Spleen (tissue), 11 donors: ENCODE results near the gene ALG1. TPM values are rescaled to one million over a fixed set of nuclear protein-coding genes. Genes with fewer than 3 reads are reported as not detected.
A peak's percentile ranks its signal among the peaks of the same experiment; 100 is the strongest.
"Not testable (repeated sequence)": the region's sequence is repeated elsewhere in the genome, so short reads cannot be mapped to it uniquely, and the experiment has no call there.

ENCODE experiments used
- DNase-seq: peaks from one replicate; pipeline ENCODE4 v3.0.0-alpha.2; 2020
- H3K27ac ChIP-seq, 8 donors: fragments of 200-600 bp; sonication (generic) in 7 of 8; 1 replicate in 4 of 8; 2 replicates in 4 of 8; pipeline versions ENCODE4 v1.5.0 to v1.8.0; 2016 to 2021; ENCODE audit warnings: inconsistent platforms in 4 of 8, mild to moderate bottlenecking in 4 of 8, moderate library complexity in 1 of 8
- H3K27me3 ChIP-seq, 7 donors: fragments of 200-600 bp; sonication (generic) in 6 of 7; replicated peaks in 1 of 7; 1 replicate in 4 of 7; 2 replicates in 3 of 7; pipeline versions ENCODE4 v1.5.0 to v1.8.0; 2016 to 2021; ENCODE audit warnings: inconsistent platforms in 3 of 7, mild to moderate bottlenecking in 1 of 7
- H3K36me3 ChIP-seq, 6 donors: fragments of 200-600 bp; sonication (generic) in 5 of 6; 1 replicate in 4 of 6; 2 replicates in 2 of 6; pipeline versions ENCODE4 v1.5.0 to v1.8.0; 2016 to 2021; ENCODE audit warnings: inconsistent platforms in 2 of 6
- H3K4me1 ChIP-seq, 6 donors: fragments of 200-600 bp; sonication (generic) in 5 of 6; 1 replicate in 3 of 6; 2 replicates in 3 of 6; pipeline versions ENCODE4 v1.5.0 to v1.8.0; 2016 to 2021; ENCODE audit warnings: inconsistent platforms in 3 of 6
- H3K4me3 ChIP-seq, 8 donors: fragments of 200-600 bp; sonication (generic) in 7 of 8; 1 replicate in 4 of 8; 2 replicates in 4 of 8; pipeline versions ENCODE4 v1.5.0 to v1.8.0; 2016 to 2021; ENCODE audit warnings: inconsistent platforms in 4 of 8, mild to moderate bottlenecking in 4 of 8, moderate library complexity in 2 of 8
- H3K9me3 ChIP-seq, 8 donors: fragments of 200-600 bp; sonication (generic) in 7 of 8; 1 replicate in 4 of 8; 2 replicates in 4 of 8; pipeline versions ENCODE4 v1.5.0 to v1.8.0; 2016 to 2021; ENCODE audit warnings: inconsistent platforms in 4 of 8
- POLR2A ChIP-seq, 3 donors: fragments of 450-650 bp; IDR thresholded peaks; one replicate each; pipeline ENCODE4 v1.5.1; 2017; ENCODE audit warnings: antibody characterized with exemption in 3 of 3, mild to moderate bottlenecking in 1 of 3
- POLR2AphosphoS5 ChIP-seq, 3 donors: sonication (generic); formaldehyde crosslinking; IDR thresholded peaks; one replicate each; pipeline ENCODE4 v1.5.1; 2017; ENCODE audit warnings: antibody characterized with exemption in 3 of 3
- WGBS, 5 donors: extraction: QIAGEN DNeasy Blood & Tissue Kit in 3 of 5; methylation state at CpG; one replicate each; pipeline versions ENCODE4 v1.1.5 to v1.1.7; 2013 to 2018; 5-methylcytosine and 5-hydroxymethylcytosine counted together
- intact Hi-C: fragments of 100-400 bp; cut with DNase I; formaldehyde crosslinking; loops from one replicate; pipeline ENCODE4 v1.15.0; 2023; ENCODE audit warnings: low total_unique reads
- polyA plus RNA-seq, 3 donors: library from polyadenylated mRNA; stranded (reverse); fragments of 200-250 nt; gene quantifications; one replicate each; pipeline ENCODE4 v1.2.1, GENCODE V29; 2013
- total RNA-seq, 7 donors: library from RNA; depleted of rRNA in 3 of 7; stranded (reverse); fragments of >200 nt in 3 of 7; fragmentation: NEBNext Ultra II Directional in 4 of 7; extraction: Animal tissue kit (Norgen Biotek cat#: 25700) in 4 of 7; gene quantifications; one replicate each; pipeline versions ENCODE4 v1.1.0 to v1.2.1, GENCODE V29; 2016 to 2021
- TF ChIP-seq, protein P1 (sequence below), 11 experiments: fragments of 200-600 bp in 7 of 11; fragments of 450-650 bp in 4 of 11; sonication (generic) in 4 of 11; IDR thresholded peaks in 8 of 11; conservative IDR thresholded peaks in 3 of 11; 1 replicate in 7 of 11; 2 replicates in 4 of 11; pipeline versions ENCODE4 v1.4.0 to v1.8.0; 2016 to 2021; ENCODE audit warnings: antibody characterized with exemption in 11 of 11, inconsistent platforms in 4 of 11, mild to moderate bottlenecking in 1 of 11
- donor health status: healthy with polysubstance abuse.
- donor health status: DM: no; HTN: no; CAD: no; lungs with moderate emphysema.
- donor health status: DM: no; HTN: no; CAD: no.
- donor health status: Bipolar disorder and iron deficiency.
- donor health status: healthy.
- donor health status: DM: no; HTN: no; CAD: no.
- donor health status: DM: yes; HTN: yes; CAD: no.

The ALG1 gene
- total and polyA plus RNA-seq, 10 donors = 13.0 to 46.2 (median 21.1) TPM

- peak overlapping the region; percentile 60 to 93 (median 84) for H3K4me3 ChIP-seq
- peak; percentile 95 for DNase-seq
- 1 to 4% (median 3%) methylated on average over 23 to 58 of the region's 67 CpGs for WGBS, 5 donors
- H3K36me3 ChIP-seq, H3K27me3 ChIP-seq, H3K9me3 ChIP-seq, intact Hi-C loops: not testable (repeated sequence)
- H3K27ac ChIP-seq = peak overlapping the region; percentile 70 to 92 (median 85)
- H3K4me1 ChIP-seq = peaks cover 0 to 16% (median 8%) of the 10 kb centered on the region in 6 donors
- TF ChIP-seq, protein P1, sequence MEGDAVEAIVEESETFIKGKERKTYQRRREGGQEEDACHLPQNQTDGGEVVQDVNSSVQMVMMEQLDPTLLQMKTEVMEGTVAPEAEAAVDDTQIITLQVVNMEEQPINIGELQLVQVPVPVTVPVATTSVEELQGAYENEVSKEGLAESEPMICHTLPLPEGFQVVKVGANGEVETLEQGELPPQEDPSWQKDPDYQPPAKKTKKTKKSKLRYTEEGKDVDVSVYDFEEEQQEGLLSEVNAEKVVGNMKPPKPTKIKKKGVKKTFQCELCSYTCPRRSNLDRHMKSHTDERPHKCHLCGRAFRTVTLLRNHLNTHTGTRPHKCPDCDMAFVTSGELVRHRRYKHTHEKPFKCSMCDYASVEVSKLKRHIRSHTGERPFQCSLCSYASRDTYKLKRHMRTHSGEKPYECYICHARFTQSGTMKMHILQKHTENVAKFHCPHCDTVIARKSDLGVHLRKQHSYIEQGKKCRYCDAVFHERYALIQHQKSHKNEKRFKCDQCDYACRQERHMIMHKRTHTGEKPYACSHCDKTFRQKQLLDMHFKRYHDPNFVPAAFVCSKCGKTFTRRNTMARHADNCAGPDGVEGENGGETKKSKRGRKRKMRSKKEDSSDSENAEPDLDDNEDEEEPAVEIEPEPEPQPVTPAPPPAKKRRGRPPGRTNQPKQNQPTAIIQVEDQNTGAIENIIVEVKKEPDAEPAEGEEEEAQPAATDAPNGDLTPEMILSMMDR (IDR thresholded peaks at IDR 0.05 in 8 of 11, conservative IDR thresholded peaks at IDR 0.05 in 3 of 11) = peak in 1 of 11 experiments; percentile 3
Measured at GRCh38 chr16:5098221-5099159, 26.8 kb downstream of the ALG1 start.

DNA sequence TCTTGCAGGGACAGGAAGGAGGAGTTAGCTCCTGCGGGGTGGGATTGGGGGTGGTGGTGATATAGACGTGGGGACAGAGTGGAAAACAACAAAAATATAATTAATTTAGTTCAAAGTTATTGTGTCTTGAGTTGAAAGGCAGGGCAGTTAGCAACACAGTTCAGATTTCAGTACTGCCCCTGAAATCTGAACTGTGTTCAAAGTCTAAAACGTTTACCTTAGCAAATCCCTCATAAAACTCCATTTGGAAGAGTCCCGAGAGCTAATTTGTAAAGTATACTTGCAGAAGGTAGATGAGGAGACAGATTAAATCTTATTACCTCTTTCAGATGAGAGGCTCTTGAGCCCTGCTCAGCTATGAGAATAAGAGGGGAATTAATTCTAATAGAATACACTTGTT, 27.5 kb downstream of the ALG1 start:
- 15 to 32% (median 21%) methylated on average over 3 to 4 of the region's 4 CpGs for whole genome bisulfite sequencing, 5 donors
- intact Hi-C loops, H3K27me3 ChIP-seq, DNase-seq, H3K36me3 ChIP-seq, H3K9me3 ChIP-seq: not testable (repeated sequence)
- Histone ChIP-seq H3K27ac (peak overlapping the region in 1 of 8 donors; percentile 91), H3K4me3 (peak overlapping the region in 3 of 8 donors; percentile 85 to 93 (median 90)), H3K4me1 (peaks cover 0 to 16% (median 8%) of the 10 kb centered on the region in 6 donors)

GRCh38 chr16:5103296-5104032, 31.8 kb downstream of the ALG1 start:
- H3K4me1 ChIP-seq, H3K4me3 ChIP-seq, H3K27me3 ChIP-seq, H3K36me3 ChIP-seq, H3K9me3 ChIP-seq, DNase-seq, H3K27ac ChIP-seq, intact Hi-C loops: not testable (repeated sequence)
- WGBS, 5 donors = 86 to 94% (median 87%) methylated on average over 12 of the region's 12 CpGs

DNA sequence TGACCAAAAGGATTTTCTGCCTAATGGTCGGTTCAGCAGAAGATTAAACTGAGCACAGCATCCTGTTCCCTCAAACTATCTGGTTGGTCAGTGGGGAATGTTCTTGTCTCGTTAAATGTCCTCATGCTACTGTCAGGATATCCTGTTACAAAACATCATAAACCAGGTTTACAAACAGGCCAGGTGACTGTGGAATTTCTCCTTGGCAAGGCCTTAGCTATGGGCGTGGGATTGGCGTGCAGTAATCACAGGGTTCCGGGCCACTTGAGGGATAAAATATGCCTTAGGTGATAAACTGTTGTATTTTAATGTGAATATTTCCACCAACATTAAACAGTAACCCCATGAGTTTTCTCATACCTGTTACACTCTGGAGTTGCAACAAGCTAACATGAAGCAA, 33.4 kb downstream of the ALG1 start:
- 68 to 77% (median 74%) methylated on average over 4 to 5 of the region's 5 CpGs for WGBS, 5 donors
- DNase-seq, H3K27ac ChIP-seq, H3K9me3 ChIP-seq, H3K4me3 ChIP-seq, H3K4me1 ChIP-seq, H3K27me3 ChIP-seq, H3K36me3 ChIP-seq, intact Hi-C loops: not testable (repeated sequence)

- TF ChIP-seq POLR2AphosphoS5 (IDR thresholded peaks at IDR 0.05) = no peak
- no peak for TF ChIP-seq POLR2A (IDR thresholded peaks at IDR 0.05)
- TF ChIP-seq, protein P1 (IDR thresholded peaks at IDR 0.05 in 8 of 11, conservative IDR thresholded peaks at IDR 0.05 in 3 of 11) = no peak
- Histone ChIP-seq H3K4me1 (no peaks in the 10 kb centered on the region), H3K36me3 (no peaks in the 10 kb centered on the region), H3K27ac (no peak overlapping the region), H3K27me3 (peaks cover 0 to 4% (median 0%) of the 10 kb centered on the region in 7 donors), H3K9me3 (no peaks in the 10 kb centered on the region), H3K4me3 (no peak overlapping the region)
- DNase-seq = no peak
- WGBS, 5 donors = 78 to 93% (median 90%) methylated on average over 14 to 27 of the region's 27 CpGs
- intact Hi-C loops = no loop called here
Measured at GRCh38 chr16:5108505-5109158, 37.0 kb downstream of the ALG1 start.

- WGBS, 5 donors = 47 to 70% (median 61%) methylated on average over 9 to 10 of the region's 10 CpGs
- DNase-seq, H3K36me3 ChIP-seq, H3K4me3 ChIP-seq, H3K9me3 ChIP-seq, intact Hi-C loops, H3K27me3 ChIP-seq, H3K27ac ChIP-seq, H3K4me1 ChIP-seq: not testable (repeated sequence)
Measured at GRCh38 chr16:5110933-5111332, 39.3 kb downstream of the ALG1 start.

DNA sequence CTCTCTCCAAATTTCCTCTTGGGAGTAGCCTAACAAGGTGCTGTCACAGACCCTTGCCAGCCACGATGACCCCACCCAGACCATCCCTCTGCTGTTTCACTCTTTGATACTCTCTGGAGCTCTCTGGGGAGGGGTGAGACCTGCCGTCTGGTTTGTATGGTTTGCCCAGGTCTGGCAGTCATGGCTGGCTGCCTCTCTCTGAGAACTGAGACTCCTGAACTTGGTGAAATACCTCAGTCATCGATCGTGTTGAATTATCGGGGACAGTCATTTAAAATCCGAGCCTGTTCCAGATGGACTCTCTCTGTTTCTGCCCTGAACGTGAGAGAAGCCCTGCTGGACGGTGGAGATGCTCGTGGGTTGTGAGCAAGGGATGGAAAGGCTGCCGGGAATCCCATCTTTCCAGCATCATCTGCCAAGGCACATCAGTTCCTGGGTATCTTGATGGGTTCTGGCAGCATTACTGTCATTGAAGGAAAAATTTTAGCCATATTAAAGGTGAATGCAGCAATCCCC, 45.2 kb downstream of the ALG1 start:
- Histone ChIP-seq H3K27me3 (peaks cover 0 to 44% (median 0%) of the 10 kb centered on the region in 7 donors), H3K4me3 (peak overlapping the region in 1 of 8 donors; percentile 25), H3K4me1 (peaks cover 0 to 18% (median 11%) of the 10 kb centered on the region in 6 donors)
- H3K9me3 ChIP-seq, intact Hi-C loops, H3K27ac ChIP-seq, DNase-seq, H3K36me3 ChIP-seq: not testable (repeated sequence)
- 38 to 61% (median 48%) methylated on average over 9 to 10 of the region's 10 CpGs for WGBS, 5 donors
